Stimulated activated CD8-positive, alpha-beta memory T cell treated with anti-CD3 and anti-CD28 coated beads, Interleukin-15, amount 100 ng/mL, for 48 hours (primary cell): ENCODE results near the gene PHLDA1.
"Not testable (repeated sequence)": the region's sequence is repeated elsewhere in the genome, so short reads cannot be mapped to it uniquely, and the experiment has no call there.

Experiments used
- DNase-seq, 2 donors: peaks; one replicate each; pipeline ENCODE4 v3.0.0-alpha.2; 2020; ENCODE audit warnings: low read depth in 2 of 2

The PHLDA1 gene

DNA sequence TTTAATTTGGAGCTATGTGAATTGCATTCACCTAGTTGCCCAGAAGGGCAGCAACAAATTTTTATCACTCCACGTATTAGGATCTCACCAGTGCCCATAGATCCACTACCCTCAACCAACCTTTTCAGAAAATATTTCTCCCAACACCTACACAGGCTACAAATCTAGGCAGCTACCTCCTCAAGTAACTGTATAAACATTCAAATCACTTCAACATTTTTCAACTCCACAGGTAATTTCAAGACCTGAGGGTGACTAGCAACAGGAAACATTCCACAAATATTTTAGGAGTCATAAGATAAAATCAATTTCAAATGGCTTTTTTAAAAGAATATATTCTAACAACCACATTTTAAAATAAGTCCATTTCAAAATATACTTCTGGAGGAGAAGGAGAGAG lies 12.9 kb downstream of the PHLDA1 start:
- no peak for DNase-seq

DNA sequence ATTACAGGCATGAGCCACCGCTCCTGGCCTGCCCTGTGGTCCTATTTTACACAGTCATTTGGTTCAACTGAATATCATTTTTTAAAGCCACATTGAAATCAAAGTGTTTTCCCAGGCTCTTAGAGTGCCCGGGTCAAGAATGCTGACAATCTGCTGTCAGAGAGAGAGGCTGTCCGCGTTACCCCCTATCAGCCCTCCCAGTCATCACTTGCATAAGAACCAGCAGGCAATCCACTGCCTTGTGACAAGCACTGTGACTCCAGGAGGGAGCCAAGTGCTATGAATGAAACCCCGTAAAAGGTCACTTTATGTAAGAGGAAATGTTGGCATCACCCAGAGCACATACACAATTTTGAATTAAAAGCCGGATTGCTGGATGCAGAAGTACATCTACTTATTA lies 13.5 kb downstream of the PHLDA1 start:
- no peak for DNase-seq

DNA sequence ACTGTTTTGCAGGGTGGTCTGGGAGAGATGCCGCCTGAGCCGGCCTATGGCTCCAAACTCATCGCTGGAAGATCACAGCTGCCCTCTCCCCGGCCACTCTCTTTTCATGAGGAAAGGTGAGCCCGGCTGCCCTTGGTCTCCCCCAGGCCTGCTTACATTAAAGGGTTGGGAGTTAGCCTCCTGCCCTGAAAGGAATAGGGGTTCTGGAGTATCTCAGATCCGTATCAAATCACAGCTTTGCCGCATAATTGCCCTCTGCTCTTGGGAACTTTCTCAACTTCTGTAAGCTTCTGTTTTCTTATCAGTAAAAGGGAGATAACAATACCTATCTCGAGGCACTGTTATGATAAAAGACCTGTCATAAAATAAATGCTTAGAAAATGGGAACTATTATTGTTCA lies 17.6 kb downstream of the PHLDA1 start:
- DNase-seq, result no peak

DNA sequence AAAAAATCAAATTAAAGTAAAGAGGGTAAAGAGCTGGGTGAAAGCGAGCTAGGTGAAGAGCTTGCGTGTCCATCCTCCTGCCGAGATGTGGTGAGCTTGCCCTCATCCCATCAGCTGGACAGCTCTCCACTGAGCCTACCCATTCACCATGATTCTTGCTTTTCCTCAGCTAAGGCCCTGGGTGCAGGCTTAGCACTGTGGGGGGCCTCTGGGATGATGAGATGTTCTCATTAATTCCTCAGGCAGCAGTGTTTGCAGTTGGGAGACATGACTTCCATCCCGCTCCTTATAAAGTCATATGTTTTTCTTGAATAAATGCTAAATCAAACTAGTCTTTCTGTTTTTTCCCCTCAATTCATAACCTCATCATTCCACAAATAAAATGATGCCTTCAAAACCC lies 18.0 kb downstream of the PHLDA1 start:
- no peak for DNase-seq

DNA sequence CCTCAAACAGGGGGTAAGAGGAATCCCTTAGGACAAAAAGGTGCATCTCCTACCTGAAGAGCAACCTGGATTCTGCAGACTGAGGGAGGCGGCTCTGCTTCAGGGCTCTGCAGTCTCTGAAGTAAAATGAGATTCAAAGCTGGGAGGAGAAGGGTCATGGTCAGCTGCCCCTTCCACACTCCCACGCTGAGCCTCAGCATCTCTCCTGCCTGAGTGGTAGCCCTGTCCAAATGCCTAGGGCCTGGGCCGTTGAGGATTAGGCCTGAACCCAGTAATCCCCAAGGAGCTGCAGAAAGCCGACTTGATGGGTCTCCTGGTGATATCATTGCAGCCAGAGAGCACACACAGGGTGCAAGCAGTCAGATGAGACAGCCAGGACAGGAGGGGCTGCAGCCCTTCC lies 18.9 kb downstream of the PHLDA1 start:
- no peak for DNase-seq

DNA sequence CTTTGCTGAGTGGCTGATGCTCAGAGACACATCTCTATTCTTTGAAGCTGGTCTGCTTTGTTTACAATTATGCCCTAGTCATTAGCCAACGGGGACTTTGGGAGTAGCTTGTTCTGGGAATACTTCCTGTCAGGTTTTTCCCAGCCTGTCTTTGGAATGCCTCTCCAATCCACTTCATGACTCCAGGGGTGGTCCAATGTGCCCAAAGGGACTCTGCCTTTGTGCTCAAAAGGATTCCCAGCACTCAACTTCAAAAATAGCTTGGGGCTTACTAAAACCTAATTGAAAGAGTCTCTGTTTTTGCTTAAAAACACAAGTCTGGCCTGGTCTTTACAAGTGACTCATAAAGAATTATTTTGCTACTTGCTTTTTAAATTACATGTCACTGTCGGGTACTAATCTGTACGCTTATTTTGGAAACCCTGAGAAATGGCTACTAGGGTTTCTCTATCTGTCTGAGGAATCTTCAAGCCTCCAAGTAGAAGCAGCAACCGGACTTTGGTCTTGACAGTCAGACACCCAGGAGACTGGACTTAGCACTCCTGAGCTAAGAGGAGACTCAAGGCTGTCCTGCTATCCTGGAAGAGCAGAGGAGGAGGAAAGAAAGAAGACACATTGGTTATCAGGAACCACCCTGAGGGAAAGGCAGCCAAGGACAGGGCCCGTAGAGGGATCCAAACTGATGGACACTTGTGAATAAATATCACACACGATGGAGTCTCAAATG lies 20.7 kb downstream of the PHLDA1 start:
- no peak for DNase-seq

DNA sequence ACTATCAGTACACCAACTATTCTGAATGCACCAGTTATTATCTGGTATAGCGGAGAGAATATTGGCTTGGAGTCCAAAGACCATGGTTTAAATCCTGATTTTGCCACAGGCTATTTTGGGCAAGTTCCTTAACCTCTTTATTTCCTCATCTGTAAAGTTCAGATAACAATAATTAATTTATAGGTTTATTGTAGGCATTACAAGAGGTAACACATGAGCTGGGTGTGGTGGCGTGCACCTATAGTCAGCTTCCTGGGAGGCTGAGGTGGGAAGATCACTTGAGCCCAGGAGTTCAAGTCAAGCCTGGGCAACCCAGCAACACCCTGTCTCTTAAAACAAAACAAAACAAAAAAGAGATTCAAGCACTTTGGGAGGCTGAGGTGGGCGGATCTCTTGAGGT lies 23.1 kb downstream of the PHLDA1 start:
- no peak for DNase-seq

DNA sequence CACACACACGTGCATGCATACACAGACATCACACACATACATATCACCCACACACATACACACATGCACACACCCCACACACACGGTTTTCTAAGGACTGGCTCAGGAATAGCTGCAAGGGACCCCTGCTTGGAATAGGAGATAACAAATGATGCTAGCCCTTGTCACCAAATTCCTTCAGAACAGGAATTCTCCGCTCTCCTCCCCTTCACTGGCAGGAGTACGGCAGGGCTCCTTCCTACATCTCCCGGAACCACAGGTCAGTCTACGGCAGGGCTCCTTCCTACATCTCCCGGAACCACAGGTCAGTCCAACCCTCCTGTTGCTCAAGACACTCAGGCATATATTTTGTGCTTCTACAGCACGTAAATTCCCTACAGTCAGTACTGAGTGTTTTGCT lies 23.9 kb downstream of the PHLDA1 start:
- DNase-seq, result no peak

DNA sequence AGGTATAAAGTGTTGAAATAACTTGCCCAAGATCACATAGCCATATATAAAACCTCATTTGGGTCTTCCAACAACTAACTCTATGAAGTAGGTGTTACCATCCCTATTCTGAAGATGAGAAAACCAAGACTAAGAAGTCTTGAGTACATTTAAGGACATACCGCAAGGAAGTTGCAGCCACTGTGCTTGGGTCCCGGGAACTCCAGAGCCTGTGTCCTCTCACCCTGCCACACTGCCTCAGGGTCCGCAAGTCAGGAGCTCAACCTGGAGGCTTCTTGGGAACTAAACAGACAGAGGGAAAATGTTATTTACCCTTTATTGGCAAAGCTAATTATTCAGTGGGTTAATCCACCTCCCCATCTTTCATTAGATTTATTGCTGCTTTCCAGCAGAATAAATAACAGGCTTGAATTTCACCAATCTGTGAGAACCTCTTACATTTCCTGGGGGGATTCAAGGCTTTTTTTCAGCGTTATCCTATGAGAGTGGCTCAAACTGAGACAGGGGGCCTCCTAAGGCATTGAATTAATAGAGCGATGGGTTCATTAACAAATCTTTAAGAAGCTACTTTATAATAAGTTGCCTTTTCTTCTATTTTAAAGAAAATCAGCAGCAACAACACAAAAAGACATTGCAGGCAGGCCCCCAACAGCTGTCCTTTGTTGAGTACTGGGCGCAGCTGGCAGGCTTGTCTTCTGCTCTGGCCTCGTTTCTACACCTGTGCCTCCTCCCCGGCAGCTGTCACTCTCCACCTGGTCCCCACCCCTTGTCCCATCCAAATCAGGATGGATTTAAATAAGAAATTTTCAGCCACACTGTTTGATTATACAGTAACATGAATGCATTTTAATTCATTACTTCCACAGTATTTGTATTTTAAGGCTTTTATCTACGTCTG lies 25.3 kb downstream of the PHLDA1 start:
- DNase-seq, result no peak

DNA sequence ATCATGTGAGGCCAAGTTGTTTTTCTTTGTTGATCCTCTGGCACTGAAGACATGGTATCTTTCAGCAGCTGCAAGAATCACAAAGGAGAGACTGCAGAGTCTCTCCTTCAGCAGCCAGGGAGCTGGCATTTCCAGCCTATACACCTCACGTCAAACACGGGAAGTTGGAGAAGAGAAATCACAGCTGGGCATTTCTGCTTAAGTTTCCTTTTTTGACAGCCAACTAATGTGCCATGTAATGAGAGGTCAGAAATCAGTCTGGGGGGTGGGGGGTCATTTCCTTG lies 28.3 kb downstream of the PHLDA1 start:
- no peak for DNase-seq

DNA sequence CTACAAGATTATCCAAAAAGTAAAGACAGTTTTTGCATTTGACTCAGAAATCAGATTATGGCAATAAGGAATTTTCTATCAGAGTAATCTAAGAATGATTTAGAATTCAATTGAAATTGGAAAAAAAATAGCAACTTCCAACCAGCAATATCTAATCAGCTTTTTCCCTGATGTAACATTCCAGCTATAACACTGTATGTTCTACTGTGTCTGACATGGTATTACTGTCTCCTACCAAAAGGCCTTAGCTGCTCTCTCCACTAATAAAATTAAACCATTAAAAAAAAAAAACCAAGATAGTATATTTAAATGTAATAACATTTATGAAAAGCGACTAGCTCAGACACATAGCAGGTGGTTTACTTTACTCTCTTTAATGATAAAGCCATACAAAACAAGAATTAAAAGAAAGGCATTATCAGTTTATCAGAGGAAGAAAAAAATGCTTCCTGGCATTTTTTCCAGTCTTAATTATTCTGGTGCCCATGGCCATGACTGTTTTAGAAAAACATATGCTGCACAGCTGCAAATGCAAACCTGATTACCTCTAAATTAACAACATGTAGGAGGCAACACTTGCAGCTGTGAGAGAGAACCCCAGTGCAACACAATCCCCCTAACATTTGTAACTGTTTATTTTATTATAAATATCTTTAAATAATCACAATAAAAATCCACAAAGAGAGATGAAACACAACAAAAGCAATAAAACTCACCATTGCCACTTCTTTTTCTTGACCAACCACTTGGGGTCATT lies 28.8 kb downstream of the PHLDA1 start:
- DNase-seq, result no peak

DNA sequence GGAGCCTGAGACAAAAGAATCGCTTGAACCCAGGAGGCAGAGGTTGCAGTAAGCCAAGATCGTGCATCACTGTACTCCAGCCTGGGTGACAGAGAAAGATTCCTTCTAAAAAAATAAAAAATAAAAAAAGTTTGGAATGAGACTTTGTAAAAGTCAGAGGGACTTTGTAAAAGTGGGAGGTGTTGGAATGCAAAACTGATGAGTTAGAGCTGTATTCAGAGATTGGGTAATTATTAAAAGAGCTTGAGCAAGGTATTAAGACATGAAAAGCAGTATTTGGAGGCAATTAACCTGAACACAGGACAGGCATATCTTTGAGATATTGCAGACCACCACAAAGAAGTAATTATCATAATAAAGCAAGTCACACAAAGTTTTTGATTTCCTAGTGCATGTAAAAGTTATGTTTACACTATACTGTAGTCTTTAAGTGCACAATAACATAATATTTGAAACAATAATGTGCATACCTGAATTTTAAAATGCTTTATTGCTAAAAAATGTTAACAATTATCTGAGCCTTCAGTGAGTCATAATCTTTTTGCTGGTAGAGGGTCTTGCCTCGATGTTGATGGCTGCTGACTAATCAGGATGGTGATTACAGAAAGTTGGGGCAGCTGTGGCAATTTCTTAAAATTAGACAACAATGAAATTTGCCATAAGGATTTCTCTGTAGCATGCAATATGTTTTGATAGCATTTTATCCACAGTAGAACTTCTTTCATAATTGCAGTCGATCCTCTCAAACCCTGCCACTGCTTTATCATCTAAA lies 33.1 kb downstream of the PHLDA1 start:
- DNase-seq, result no peak

DNA sequence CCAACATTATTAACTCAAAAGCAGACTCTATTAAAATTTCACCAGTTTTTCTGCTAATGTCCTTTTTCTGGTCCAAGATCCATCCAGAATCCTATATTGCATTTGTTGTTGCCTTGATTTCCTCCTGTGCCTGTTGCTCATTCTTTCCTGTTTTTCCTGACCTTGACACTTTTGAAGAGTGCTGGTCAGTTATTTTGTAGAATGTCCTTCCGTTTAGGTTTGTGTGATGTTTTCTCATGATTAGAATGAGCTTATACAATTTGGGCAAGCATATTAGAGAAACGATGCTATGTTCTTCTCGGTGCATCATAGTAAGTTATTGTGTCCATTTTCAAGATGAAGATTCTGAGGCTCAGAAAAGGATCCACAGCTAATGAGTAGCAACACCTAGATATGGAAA lies 33.9 kb downstream of the PHLDA1 start:
- no peak for DNase-seq

DNA sequence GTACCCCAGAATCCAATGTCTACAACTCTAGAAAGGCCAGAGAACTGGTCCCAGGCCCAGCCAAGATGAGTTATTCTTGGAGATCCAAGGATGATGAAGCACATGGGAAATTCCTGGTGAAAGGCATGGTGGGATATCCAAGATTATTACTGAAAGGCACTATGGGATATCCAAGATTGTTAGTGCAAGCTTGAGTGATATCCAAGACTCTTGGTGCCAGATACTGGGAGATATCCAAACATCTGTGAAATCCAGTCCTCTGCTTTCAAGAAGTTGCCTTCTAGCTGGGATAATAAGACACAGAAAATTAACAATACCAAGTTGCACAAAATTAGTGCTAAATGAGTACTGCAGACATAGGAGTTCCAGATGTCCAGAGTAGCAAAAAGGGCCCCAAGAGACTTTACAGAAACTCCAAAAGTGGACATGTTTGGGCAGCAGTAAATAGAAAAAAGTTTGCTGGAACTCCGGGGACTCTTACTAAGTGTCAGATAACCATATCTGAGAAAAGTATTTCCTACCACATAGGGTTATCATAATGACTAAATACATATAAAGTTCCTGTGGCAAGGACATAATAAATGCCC lies 34.6 kb downstream of the PHLDA1 start:
- no peak for DNase-seq

DNA sequence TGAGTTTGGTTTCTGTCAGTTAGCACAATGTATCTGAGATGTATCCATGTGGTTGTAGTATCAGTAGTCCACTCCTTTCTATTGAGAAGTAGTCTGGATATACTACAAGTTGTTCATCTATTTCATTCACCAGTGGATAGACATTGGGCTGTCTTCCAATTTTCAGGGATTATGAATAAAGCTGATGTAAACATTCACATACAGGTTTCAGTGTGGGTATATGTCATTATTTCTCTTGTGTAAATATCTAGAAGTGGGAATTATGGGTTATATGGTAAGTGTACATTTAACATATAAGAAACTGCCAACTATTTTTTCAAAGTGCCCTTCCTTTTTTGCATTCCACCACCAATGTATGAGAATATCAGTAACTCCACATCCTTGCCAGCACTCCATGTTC lies 35.9 kb downstream of the PHLDA1 start:
- no peak for DNase-seq

DNA sequence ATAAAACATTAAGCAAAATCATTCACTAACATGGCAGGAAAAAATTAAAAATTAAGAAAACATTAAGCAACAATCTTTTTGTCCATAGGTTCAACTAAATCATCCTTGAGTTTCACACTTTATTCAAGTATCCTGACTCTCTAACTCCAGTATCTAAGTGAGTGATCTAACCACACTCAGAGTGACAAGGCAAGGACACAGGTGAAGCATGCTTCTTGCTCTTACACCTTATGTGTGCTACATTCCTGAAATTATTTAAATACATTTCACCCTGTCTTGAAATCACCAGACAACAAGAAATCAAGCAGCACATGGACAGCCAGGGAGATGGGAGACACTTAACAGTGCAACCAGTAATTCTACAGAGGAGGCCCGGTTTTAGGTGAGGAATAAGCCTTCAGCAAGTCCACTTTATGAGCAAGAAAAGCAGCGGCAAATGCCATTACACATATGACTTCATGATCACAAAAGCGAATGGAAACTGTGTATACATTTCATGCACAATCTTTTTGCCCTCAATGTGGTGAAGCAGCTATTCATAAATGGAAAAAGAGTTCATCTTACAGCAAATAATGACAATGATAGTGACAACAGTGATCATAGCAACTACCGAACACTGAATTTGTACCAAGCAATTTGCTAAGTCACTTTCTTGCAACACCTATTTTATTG lies 37.4 kb downstream of the PHLDA1 start:
- DNase-seq, result no peak

DNA sequence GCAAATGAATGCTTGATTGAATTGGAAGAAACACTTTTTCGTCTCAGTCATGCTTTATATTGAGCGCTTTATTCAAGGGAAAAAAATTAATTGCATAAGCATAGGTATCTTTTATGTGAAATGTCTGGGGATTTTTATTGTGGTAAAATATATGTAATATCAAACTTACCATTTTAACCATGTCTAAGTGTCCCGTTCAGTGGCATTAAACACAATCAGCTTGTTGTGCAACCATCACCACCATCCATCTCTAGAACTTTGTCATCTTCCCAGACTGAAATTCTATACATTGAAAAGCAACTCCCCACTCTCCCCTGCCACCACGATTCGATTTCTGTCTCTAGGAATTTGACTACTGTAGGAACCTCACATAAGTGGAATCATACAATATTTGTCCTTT lies 39.8 kb downstream of the PHLDA1 start:
- DNase-seq, result no peak

DNA sequence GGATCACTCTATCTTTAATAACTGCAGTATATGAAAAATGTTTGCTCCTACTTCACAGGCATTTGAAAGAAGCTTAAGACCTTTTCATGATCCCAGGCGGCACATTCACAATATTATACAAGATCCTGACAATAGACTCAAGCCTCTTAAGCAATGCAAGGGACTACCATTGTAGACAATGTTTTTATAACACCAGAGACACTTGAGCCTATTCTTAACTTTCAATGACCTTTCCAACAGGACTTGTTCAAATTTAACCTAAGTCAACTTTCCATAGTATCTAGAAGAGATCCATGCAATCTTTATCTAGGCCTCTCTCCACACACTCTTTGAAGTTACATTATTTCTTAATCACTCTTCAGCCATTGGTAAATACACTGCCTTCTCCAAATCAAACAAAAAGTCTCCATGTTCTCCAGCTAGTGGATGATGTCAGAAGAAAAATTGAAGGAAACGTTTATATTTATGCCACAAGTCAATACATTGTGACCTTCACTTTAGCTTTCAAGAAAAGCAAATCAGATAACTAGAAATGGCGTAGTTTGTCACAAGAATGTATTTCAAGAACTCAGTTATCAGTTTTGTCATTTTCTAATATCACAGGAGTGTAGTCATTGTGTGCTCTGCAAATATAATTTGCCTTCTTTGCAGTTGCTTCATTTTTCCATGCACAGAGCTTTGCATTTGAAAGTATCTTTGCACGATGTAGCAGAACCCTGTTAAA lies 41.2 kb downstream of the PHLDA1 start:
- no peak for DNase-seq

DNA sequence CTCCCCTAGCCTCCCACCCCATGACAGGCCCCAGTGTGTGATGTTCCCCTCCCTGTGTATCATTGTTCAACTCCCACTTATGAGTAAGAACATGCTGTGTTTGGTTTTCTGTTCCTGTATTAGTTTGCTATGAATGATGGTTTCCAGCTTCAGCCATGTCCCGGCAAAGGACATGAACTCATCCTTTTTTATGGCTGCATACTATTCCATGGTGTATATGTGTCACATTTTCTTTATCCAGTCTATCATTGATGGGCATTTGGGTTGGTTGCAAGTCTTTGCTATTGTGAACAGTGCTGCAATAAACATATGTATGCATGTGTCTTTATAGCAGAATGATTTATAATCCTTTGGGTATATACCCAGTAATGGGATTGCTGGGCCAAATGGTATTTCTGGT lies 43.9 kb downstream of the PHLDA1 start:
- DNase-seq, result not testable (repeated sequence)

DNA sequence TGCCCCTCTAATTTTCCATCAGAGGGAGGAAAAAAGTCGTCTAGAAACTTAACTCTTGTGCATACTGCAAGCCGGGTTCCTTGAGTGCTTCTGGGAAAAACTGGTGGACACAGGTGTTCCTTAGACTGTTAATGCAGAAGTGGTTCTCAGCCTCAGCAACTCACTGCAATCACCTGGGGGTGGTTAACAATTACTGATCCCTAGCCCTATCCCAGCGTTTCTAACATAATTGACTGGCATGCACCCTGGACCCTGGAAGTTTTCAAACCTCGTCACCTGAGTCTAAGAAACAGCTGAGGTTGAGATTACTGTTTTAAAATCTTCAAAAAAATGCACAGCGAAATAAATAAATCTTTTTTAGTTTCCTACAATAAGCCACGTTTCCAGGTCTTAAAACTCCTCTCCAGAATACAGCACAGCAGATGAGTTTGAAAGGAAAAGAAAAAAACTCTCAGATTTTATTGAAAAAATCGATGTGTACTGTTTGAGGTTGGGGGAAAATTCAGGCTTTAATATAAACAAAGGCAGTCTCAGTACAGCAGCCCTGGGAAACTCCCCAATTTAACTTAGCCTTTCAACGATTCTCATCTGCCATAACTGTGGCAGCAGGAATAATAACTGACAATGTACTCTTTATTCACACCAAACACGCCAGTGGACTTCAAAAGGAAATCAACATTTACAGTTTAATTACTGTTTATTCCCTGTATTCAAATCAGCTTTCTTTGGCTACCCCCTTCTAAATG lies 45.4 kb downstream of the PHLDA1 start:
- no peak for DNase-seq
